ENCODE measurements around the gene ABCC3. TPM values are rescaled to one million over a fixed set of nuclear protein-coding genes. Genes with fewer than 3 reads are reported as not detected.

The ABCC3 gene
- total and polyA plus RNA-seq, 2 of the 8 experiments (the other 6 are each of a cell fraction or from before 2014, with no cell fraction given) = 0.35 to 0.37 TPM

- POLR2A ChIA-PET (ENCODE audit: partially characterized antibody) = no interaction called here
- TF ChIP-seq GABPA (IDR thresholded peaks at IDR 0.05; ENCODE audit: borderline replicate concordance, insufficient read depth, low read length) (no peak), TAF1 (IDR thresholded peaks at IDR 0.05; ENCODE audit: low read depth, low read length) (no peak), JUN (IDR thresholded peaks at IDR 0.05; ENCODE audit: low read depth, low read length) (no peak), BCL11A (IDR thresholded peaks at IDR 0.05; ENCODE audit: low read depth in 2 of 2, low read length in 2 of 2) (no peak), TEAD4 (IDR thresholded peaks at IDR 0.05; ENCODE audit: low read depth, low read length) (no peak), POLR2A (IDR thresholded peaks at IDR 0.05; ENCODE audit: control extremely low read depth in 1 of 2, low read depth in 2 of 2, low read length in 2 of 2) (no peak), ATF2 (IDR thresholded peaks at IDR 0.05; ENCODE audit: low read length) (no peak), SIN3A (conservative IDR thresholded peaks at IDR 0.05 in 1 of 2, IDR thresholded peaks at IDR 0.05 in 1 of 2; ENCODE audit: low read depth in 1 of 2, low read length in 2 of 2) (no peak), CTBP2 (IDR thresholded peaks at IDR 0.05; ENCODE audit: borderline replicate concordance, insufficient read depth, insufficient read length, low read length) (no peak), EZH2 (IDR thresholded peaks at IDR 0.05; ENCODE audit: low read depth, low read length, severe bottlenecking) (no peak), YY1 (IDR thresholded peaks at IDR 0.05; ENCODE audit: low read depth, low read length) (no peak), SRF (IDR thresholded peaks at IDR 0.05; ENCODE audit: low read depth, low read length) (no peak), SUZ12 (IDR thresholded peaks at IDR 0.05; ENCODE audit: low read length) (no peak)
Observed at GRCh38 chr17:50587571-50587970, 47.1 kb upstream of the ABCC3 start.

More at GRCh38 chr17:50587571-50587970, 47.1 kb upstream of the ABCC3 start:
- H4K20me1 ChIP-seq (replicated peaks in 1 of 2; ENCODE audit: control insufficient read depth in 1 of 2, insufficient read depth in 2 of 2, low read length in 2 of 2) = no peaks in the 10 kb centered on the region
- H3K4ac ChIP-seq (replicated peaks; ENCODE audit: insufficient read length, low read depth, low read length) = no peak overlapping the region
- no peaks in the 10 kb centered on the region for H3K79me2 ChIP-seq (ENCODE audit: control insufficient read depth in 1 of 2, insufficient read depth in 2 of 2, low read length in 2 of 2)
- no peak overlapping the region for H3K23ac ChIP-seq (ENCODE audit: insufficient read length)
- no peak overlapping the region for H3K56ac ChIP-seq (replicated peaks; ENCODE audit: insufficient read length, low read depth, low read length)
- H2AFZ ChIP-seq (ENCODE audit: low read length) = no peak overlapping the region
- H4K8ac ChIP-seq (ENCODE audit: extremely low read depth, insufficient read depth, low read length) = no peak overlapping the region
- no peak for DNase-seq (ENCODE audit: low read depth in 1 of 2, low spot score in 2 of 2)
- no peak overlapping the region for H2BK5ac ChIP-seq (ENCODE audit: low read depth, low read length)
- H3K14ac ChIP-seq (ENCODE audit: insufficient read length) = no peak overlapping the region
- H2BK15ac ChIP-seq (ENCODE audit: low read length) = no peak overlapping the region; the same call in 1 of the 2 replicates
- H3K9ac ChIP-seq (replicated peaks in 1 of 4; ENCODE audit: extremely low read depth in 1 of 4, low read depth in 3 of 4, low read length in 3 of 4) = 0 out of 7 replicates have a peak overlapping the region, but pooled peaks of 1 of the 4 experiments have one; percentile 9
- H4K91ac ChIP-seq (replicated peaks; ENCODE audit: insufficient read length, low read length) = no peak overlapping the region
- H3K27ac ChIP-seq (ENCODE audit: low read depth, low read length) = no peak overlapping the region
- no peak overlapping the region for H2BK120ac ChIP-seq (replicated peaks; ENCODE audit: low read depth, low read length)
- no peak for FAIRE-seq
- no peak overlapping the region for H2BK12ac ChIP-seq (ENCODE audit: low read depth, low read length)
- no peak overlapping the region for H4K5ac ChIP-seq (ENCODE audit: insufficient read length, low read depth, low read length)
- no peak overlapping the region for H2BK20ac ChIP-seq (ENCODE audit: low read length)
- H3K18ac ChIP-seq (ENCODE audit: extremely low read depth, low read length) = no peak overlapping the region
- H3K4me3 ChIP-seq (ENCODE audit: extremely low read depth in 1 of 4, insufficient read depth in 2 of 4, low read depth in 3 of 4, low read length in 4 of 4) = no peak overlapping the region
- CTCF ChIA-PET (ENCODE audit: partially characterized antibody) = interaction anchor here (0.8 to 10.2 kb wide), 9 partner anchors 9 to 38 kb away, joined by 3 to 95 read pairs (median 4); no protein-coding TSS in a partner anchor
- H2AK5ac ChIP-seq (ENCODE audit: low read depth, low read length) = no peak overlapping the region
- H3K9me3 ChIP-seq (ENCODE audit: insufficient read depth in 2 of 2, low read depth in 1 of 2, low read length in 1 of 2) = no peaks in the 10 kb centered on the region
- H3K79me1 ChIP-seq (ENCODE audit: low read depth, low read length) = no peaks in the 10 kb centered on the region
- no peaks in the 10 kb centered on the region for H3K36me3 ChIP-seq (ENCODE audit: control insufficient read depth in 2 of 4, insufficient read depth in 4 of 4, low read length in 3 of 4)
- peaks cover 0 to 13% (median 5%) of the 10 kb centered on the region in 4 experiments; a peak in 6 of 7 replicates for H3K4me1 ChIP-seq (replicated peaks in 1 of 4; ENCODE audit: control insufficient read depth in 3 of 4, insufficient read depth in 4 of 4, low read length in 3 of 4)
- no peak overlapping the region for H3K4me2 ChIP-seq (ENCODE audit: insufficient read depth in 1 of 2, low read depth in 2 of 2, low read length in 2 of 2)
- WGBS, 2 experiments (ENCODE audit: extremely low coverage in 1 of 2, insufficient coverage in 1 of 2, insufficient read length in 1 of 2, insufficient replicate concordance in 2 of 2, low coverage in 1 of 2, low lambda C conversion rate in 2 of 2, missing lambda C conversion rate in 1 of 2) = 83% methylated on average over 9 of the region's 9 CpGs; no CpG with 5 or more reads in 1 of the 2 experiments
- H3K27me3 ChIP-seq (replicated peaks in 1 of 4; ENCODE audit: control insufficient read depth in 3 of 4, extremely low read depth in 1 of 4, insufficient read depth in 3 of 4, low read length in 3 of 4) = no peaks in the 10 kb centered on the region; a peak in 1 of 7 replicates
- no peaks in the 10 kb centered on the region for H3K23me2 ChIP-seq (ENCODE audit: low read depth, low read length)

Measured in H1 (cell line).